Muscle layer of duodenum (tissue), 2 donors: Measurements from ENCODE around the gene ASIC4.

ENCODE experiments used
- H3K27ac ChIP-seq: one replicate; pipeline ENCODE4 v1.7.0; 2013; ENCODE audit warnings: mild to moderate bottlenecking, low read length
- H3K27me3 ChIP-seq: one replicate; pipeline ENCODE4 v1.7.0; 2013; ENCODE audit warnings: low read depth, mild to moderate bottlenecking, control low read depth, low read length
- H3K36me3 ChIP-seq, 2 donors: one replicate each; pipeline ENCODE4 v1.7.0; 2013; ENCODE audit warnings: low read length in 2 of 2, control low read depth in 1 of 2, mild to moderate bottlenecking in 1 of 2; ENCODE audit not compliant: insufficient read depth in 2 of 2, control insufficient read depth in 1 of 2
- H3K4me1 ChIP-seq, 2 donors: one replicate each; pipeline ENCODE4 v1.7.0; 2013; ENCODE audit warnings: low read length in 2 of 2, mild to moderate bottlenecking in 2 of 2, control low read depth in 1 of 2, moderate library complexity in 1 of 2; ENCODE audit not compliant: insufficient read depth in 2 of 2, control insufficient read depth in 1 of 2
- H3K4me3 ChIP-seq, 2 donors: one replicate each; pipeline ENCODE4 v1.7.0; 2013; ENCODE audit warnings: low read length in 2 of 2, low read depth in 1 of 2, mild to moderate bottlenecking in 1 of 2
- H3K9me3 ChIP-seq, 2 donors: one replicate each; pipeline ENCODE4 v1.7.0; 2013; ENCODE audit warnings: low read length in 2 of 2, control low read depth in 1 of 2, mild to moderate bottlenecking in 1 of 2; ENCODE audit not compliant: control insufficient read depth in 1 of 2
- donor health status: healthy.

The ASIC4 gene

GRCh38 chr2:219531639-219532377 lies 17.5 kb downstream of the ASIC4 start:
- Histone ChIP-seq H3K9me3 (no peaks in the 10 kb centered on the region), H3K36me3 (no peaks in the 10 kb centered on the region), H3K27ac (no peak overlapping the region), H3K4me1 (peaks cover 0 to 7% of the 10 kb centered on the region in 2 donors), H3K27me3 (peaks cover 22% of the 10 kb centered on the region), H3K4me3 (no peak overlapping the region)

GRCh38 chr2:219532378-219532649 lies 18.0 kb downstream of the ASIC4 start:
- H3K9me3 ChIP-seq = no peaks in the 10 kb centered on the region
- peaks cover 16% of the 10 kb centered on the region for H3K27me3 ChIP-seq
- H3K36me3 ChIP-seq = no peaks in the 10 kb centered on the region

GRCh38 chr2:219533930-219534661 lies 19.8 kb downstream of the ASIC4 start:
- peaks cover 0 to 13% of the 10 kb centered on the region in 2 donors for H3K4me1 ChIP-seq
- H3K9me3 ChIP-seq = no peaks in the 10 kb centered on the region
- H3K27ac ChIP-seq = no peak overlapping the region
- H3K27me3 ChIP-seq = peaks cover 13% of the 10 kb centered on the region
- H3K36me3 ChIP-seq = no peaks in the 10 kb centered on the region
- H3K4me3 ChIP-seq = no peak overlapping the region

More at GRCh38 chr2:219532378-219532649, 18.0 kb downstream of the ASIC4 start:
- Histone ChIP-seq H3K4me3 (no peak overlapping the region), H3K27ac (no peak overlapping the region), H3K4me1 (peaks cover 0 to 7% of the 10 kb centered on the region in 2 donors)

- Histone ChIP-seq H3K27me3 (no peaks in the 10 kb centered on the region), H3K4me1 (peaks cover 0 to 8% of the 10 kb centered on the region in 2 donors), H3K4me3 (no peak overlapping the region), H3K36me3 (peaks cover 9 to 10% of the 10 kb centered on the region in 2 donors), H3K27ac (no peak overlapping the region), H3K9me3 (no peaks in the 10 kb centered on the region)
These were observed 22.1 kb downstream of the ASIC4 start for GRCh38 chr2:219536425-219536824.

GRCh38 chr2:219536967-219537366 lies 22.7 kb downstream of the ASIC4 start:
- Histone ChIP-seq H3K27me3 (no peaks in the 10 kb centered on the region), H3K27ac (no peak overlapping the region), H3K9me3 (no peaks in the 10 kb centered on the region), H3K4me1 (peaks cover 0 to 13% of the 10 kb centered on the region in 2 donors), H3K36me3 (peaks cover 9 to 10% of the 10 kb centered on the region in 2 donors), H3K4me3 (no peak overlapping the region)

GRCh38 chr2:219537657-219538488 lies 23.6 kb downstream of the ASIC4 start:
- Histone ChIP-seq H3K36me3 (peaks cover 9 to 10% of the 10 kb centered on the region in 2 donors), H3K4me1 (peaks cover 0 to 22% of the 10 kb centered on the region in 2 donors), H3K27me3 (no peaks in the 10 kb centered on the region), H3K9me3 (no peaks in the 10 kb centered on the region), H3K27ac (no peak overlapping the region), H3K4me3 (no peak overlapping the region)

- Histone ChIP-seq H3K27me3 (no peaks in the 10 kb centered on the region), H3K27ac (no peak overlapping the region), H3K9me3 (no peaks in the 10 kb centered on the region), H3K4me1 (peaks cover 0 to 23% of the 10 kb centered on the region in 2 donors), H3K4me3 (no peak overlapping the region), H3K36me3 (peaks cover 9 to 10% of the 10 kb centered on the region in 2 donors)
These were observed 24.2 kb downstream of the ASIC4 start for GRCh38 chr2:219538504-219538951.

- H3K9me3 ChIP-seq = no peaks in the 10 kb centered on the region
- no peak overlapping the region for H3K4me3 ChIP-seq
- H3K4me1 ChIP-seq = peaks cover 0 to 25% of the 10 kb centered on the region in 2 donors
- no peak overlapping the region for H3K27ac ChIP-seq
- H3K36me3 ChIP-seq = peaks cover 9 to 10% of the 10 kb centered on the region in 2 donors
- H3K27me3 ChIP-seq = no peaks in the 10 kb centered on the region
These were observed 24.9 kb downstream of the ASIC4 start for GRCh38 chr2:219538956-219539788.

GRCh38 chr2:219539926-219540678 lies 25.8 kb downstream of the ASIC4 start:
- no peak overlapping the region for H3K4me3 ChIP-seq
- H3K27me3 ChIP-seq = no peaks in the 10 kb centered on the region
- peaks cover 0 to 31% of the 10 kb centered on the region in 2 donors for H3K4me1 ChIP-seq
- no peak overlapping the region for H3K27ac ChIP-seq
- H3K9me3 ChIP-seq = no peaks in the 10 kb centered on the region
- peaks cover 9 to 10% of the 10 kb centered on the region in 2 donors for H3K36me3 ChIP-seq
